GM21526 (cell line): Measurements from ENCODE around the gene CTSZ.
"Not testable (repeated sequence)": the region's sequence is repeated elsewhere in the genome, so short reads cannot be mapped to it uniquely, and the experiment has no call there.

Experiments used
- ATAC-seq: cut with Tn5 transposase; IDR thresholded peaks from one replicate; pipeline ENCODE4 v1.9.1; 2021; ENCODE audit warnings: moderate library complexity; ENCODE audit not compliant: unreplicated experiment, low FRiP score

The CTSZ gene

GRCh38 chr20:59014680-59015389 is 7.8 kb upstream of the CTSZ start:
- ATAC-seq, result no peak

- ATAC-seq, result no peak
Observed at GRCh38 chr20:59013959-59014608, 7.0 kb upstream of the CTSZ start.

GRCh38 chr20:59013031-59013951 is 6.2 kb upstream of the CTSZ start:
- no peak for ATAC-seq

GRCh38 chr20:59011874-59012157 is 4.8 kb upstream of the CTSZ start:
- ATAC-seq, result not testable (repeated sequence)

GRCh38 chr20:59010995-59011873 is 4.2 kb upstream of the CTSZ start:
- ATAC-seq, result no peak

GRCh38 chr20:59010321-59010994 is 3.4 kb upstream of the CTSZ start:
- ATAC-seq, result no peak

GRCh38 chr20:59008715-59009336 is 1.8 kb upstream of the CTSZ start:
- ATAC-seq, result no peak

GRCh38 chr20:59007665-59008511 is 834 bp upstream of the CTSZ start:
- ATAC-seq, result peak; percentile 40

GRCh38 chr20:59006167-59006863 is 739 bp downstream of the CTSZ start:
- ATAC-seq, result no peak

GRCh38 chr20:59005523-59006166 is 1.4 kb downstream of the CTSZ start:
- ATAC-seq, result no peak

GRCh38 chr20:59004763-59005522 is 2.1 kb downstream of the CTSZ start:
- peak; percentile 48 for ATAC-seq

- ATAC-seq, result no peak
Observed at GRCh38 chr20:59004493-59004762, 2.6 kb downstream of the CTSZ start.

- no peak for ATAC-seq
Observed at GRCh38 chr20:59003836-59004492, 3.1 kb downstream of the CTSZ start.

- ATAC-seq, result no peak
Observed at GRCh38 chr20:59002874-59003399, 4.1 kb downstream of the CTSZ start.

- no peak for ATAC-seq
Observed at GRCh38 chr20:59002388-59002787, 4.7 kb downstream of the CTSZ start.

GRCh38 chr20:59001449-59002171 is 5.4 kb downstream of the CTSZ start:
- no peak for ATAC-seq
